ENCODE results near the gene CAMSAP2. TPM values are rescaled to one million over a fixed set of nuclear protein-coding genes. Genes with fewer than 3 reads are reported as not detected.

CAMSAP2 gene
- polyA plus RNA-seq, 1 of the 3 experiments (the other 2 are of a cell fraction): 5.5 TPM

DNA sequence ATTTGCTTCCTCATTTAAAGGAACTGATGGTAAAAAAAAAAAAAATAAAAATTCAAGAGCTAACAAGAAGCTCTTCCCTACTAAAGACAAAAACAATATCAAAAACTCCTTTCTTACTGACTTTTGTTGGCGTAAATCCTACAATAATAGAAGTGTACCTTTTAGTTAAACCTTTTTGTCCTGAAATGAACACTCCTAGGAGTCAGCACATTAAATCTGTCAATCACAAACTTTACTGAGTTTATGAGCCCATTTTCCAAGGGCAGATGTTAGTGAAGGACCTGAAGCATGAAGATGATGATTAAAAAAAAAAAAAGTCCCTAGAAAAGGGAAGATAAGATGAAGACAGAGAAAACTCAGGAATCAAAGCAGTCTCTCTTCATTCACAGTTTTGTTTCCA is 46.4 kb upstream of the CAMSAP2 start:
- H2AFZ ChIP-seq (ENCODE audit: low read depth): no peak overlapping the region
- no peaks in the 10 kb centered on the region for H3K27me3 ChIP-seq (ENCODE audit: insufficient read depth)
- no peak overlapping the region for H3K27ac ChIP-seq (ENCODE audit: low read depth in 2 of 2, low read length in 1 of 2)
- H3K9me3 ChIP-seq: no peaks in the 10 kb centered on the region
- H3K36me3 ChIP-seq (replicated peaks in 1 of 2; ENCODE audit: control insufficient read depth in 1 of 2, insufficient read depth in 2 of 2, low read length in 1 of 2): no peaks in the 10 kb centered on the region
- ChIA-PET POLR2A (no interaction called here), CTCF (interaction anchor here (1.5 kb wide), 1 partner anchor 15 kb away, joined by 4 read pairs; no protein-coding TSS in a partner anchor)
- H3F3A ChIP-seq (replicated peaks; ENCODE audit: insufficient read depth): no peaks in the 10 kb centered on the region
- WGBS (ENCODE audit: low lambda C conversion rate): 97% methylated on average over 1 of the region's 1 CpG
- H3K9ac ChIP-seq: no peak overlapping the region
- TF ChIP-seq TEAD4 (IDR thresholded peaks at IDR 0.05; ENCODE audit: borderline replicate concordance, insufficient read depth) (no peak), EZH2phosphoT487 (IDR thresholded peaks at IDR 0.05; ENCODE audit: borderline replicate concordance, low read depth) (no peak), TCF12 (IDR thresholded peaks at IDR 0.05) (no peak), SIN3A (IDR thresholded peaks at IDR 0.05; ENCODE audit: borderline replicate concordance, low read depth, low read length) (no peak), RXRA (IDR thresholded peaks at IDR 0.05; ENCODE audit: borderline replicate concordance, low read depth) (no peak), GABPA (IDR thresholded peaks at IDR 0.05; ENCODE audit: low read depth) (no peak), ELF1 (IDR thresholded peaks at IDR 0.05) (no peak), POLR2AphosphoS5 (IDR thresholded peaks at IDR 0.05; ENCODE audit: low read depth, low read length) (no peak), NRF1 (IDR thresholded peaks at IDR 0.05; ENCODE audit: low read depth, low read length) (no peak), FOXJ3 (CRISPR knock-in tag; IDR thresholded peaks at IDR 0.05) (no peak), CHD2 (IDR thresholded peaks at IDR 0.05; ENCODE audit: low read length, partially characterized antibody) (no peak)
- TF ChIP-seq, protein P1, sequence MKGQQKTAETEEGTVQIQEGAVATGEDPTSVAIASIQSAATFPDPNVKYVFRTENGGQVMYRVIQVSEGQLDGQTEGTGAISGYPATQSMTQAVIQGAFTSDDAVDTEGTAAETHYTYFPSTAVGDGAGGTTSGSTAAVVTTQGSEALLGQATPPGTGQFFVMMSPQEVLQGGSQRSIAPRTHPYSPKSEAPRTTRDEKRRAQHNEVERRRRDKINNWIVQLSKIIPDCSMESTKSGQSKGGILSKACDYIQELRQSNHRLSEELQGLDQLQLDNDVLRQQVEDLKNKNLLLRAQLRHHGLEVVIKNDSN (IDR thresholded peaks at IDR 0.05; ENCODE audit: borderline replicate concordance, low read depth): no peak
- TF ChIP-seq, protein P2, sequence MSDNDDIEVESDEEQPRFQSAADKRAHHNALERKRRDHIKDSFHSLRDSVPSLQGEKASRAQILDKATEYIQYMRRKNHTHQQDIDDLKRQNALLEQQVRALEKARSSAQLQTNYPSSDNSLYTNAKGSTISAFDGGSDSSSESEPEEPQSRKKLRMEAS (IDR thresholded peaks at IDR 0.05; ENCODE audit: low read depth): no peak
- TF ChIP-seq, protein P3, sequence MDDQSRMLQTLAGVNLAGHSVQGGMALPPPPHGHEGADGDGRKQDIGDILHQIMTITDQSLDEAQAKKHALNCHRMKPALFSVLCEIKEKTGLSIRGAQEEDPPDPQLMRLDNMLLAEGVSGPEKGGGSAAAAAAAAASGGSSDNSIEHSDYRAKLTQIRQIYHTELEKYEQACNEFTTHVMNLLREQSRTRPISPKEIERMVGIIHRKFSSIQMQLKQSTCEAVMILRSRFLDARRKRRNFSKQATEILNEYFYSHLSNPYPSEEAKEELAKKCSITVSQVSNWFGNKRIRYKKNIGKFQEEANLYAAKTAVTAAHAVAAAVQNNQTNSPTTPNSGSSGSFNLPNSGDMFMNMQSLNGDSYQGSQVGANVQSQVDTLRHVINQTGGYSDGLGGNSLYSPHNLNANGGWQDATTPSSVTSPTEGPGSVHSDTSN (IDR thresholded peaks at IDR 0.05): no peak
- TF ChIP-seq, protein P4, sequence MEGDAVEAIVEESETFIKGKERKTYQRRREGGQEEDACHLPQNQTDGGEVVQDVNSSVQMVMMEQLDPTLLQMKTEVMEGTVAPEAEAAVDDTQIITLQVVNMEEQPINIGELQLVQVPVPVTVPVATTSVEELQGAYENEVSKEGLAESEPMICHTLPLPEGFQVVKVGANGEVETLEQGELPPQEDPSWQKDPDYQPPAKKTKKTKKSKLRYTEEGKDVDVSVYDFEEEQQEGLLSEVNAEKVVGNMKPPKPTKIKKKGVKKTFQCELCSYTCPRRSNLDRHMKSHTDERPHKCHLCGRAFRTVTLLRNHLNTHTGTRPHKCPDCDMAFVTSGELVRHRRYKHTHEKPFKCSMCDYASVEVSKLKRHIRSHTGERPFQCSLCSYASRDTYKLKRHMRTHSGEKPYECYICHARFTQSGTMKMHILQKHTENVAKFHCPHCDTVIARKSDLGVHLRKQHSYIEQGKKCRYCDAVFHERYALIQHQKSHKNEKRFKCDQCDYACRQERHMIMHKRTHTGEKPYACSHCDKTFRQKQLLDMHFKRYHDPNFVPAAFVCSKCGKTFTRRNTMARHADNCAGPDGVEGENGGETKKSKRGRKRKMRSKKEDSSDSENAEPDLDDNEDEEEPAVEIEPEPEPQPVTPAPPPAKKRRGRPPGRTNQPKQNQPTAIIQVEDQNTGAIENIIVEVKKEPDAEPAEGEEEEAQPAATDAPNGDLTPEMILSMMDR (IDR thresholded peaks at IDR 0.05): no peak
- no peaks in the 10 kb centered on the region for H4K20me1 ChIP-seq (ENCODE audit: insufficient read depth)
- H3K79me2 ChIP-seq (ENCODE audit: insufficient read depth): no peaks in the 10 kb centered on the region
- no peaks in the 10 kb centered on the region; a peak in 1 of 4 replicates for H3K4me1 ChIP-seq (ENCODE audit: control insufficient read depth in 1 of 2, insufficient read depth in 2 of 2, low read depth in 1 of 2, low read length in 1 of 2)
- DNase-seq: no peak
- no peak overlapping the region for H3K4me2 ChIP-seq
- no peaks in the 10 kb centered on the region for H3K9me2 ChIP-seq
- H3K4me3 ChIP-seq (ENCODE audit: low read depth in 2 of 2, low read length in 1 of 2): no peak overlapping the region

DNA sequence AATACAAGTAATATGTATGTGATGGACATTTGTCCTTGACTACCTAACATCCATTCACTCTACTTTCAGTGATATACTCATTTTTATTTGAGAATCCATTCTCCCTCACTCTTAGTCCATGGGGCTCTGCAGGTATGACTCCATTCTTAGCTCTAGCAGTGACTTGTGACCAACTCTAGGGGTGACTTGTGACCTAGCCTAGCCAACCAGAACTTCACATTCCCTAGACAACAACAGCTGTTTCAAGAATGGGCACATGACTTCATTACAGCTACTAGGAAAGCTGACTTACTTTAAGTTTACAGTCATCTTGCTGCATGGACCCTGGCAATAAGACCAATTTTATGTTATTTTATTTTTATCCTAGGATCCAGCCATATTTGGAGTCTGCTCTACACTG is 45.4 kb upstream of the CAMSAP2 start:
- no peaks in the 10 kb centered on the region for H3F3A ChIP-seq (replicated peaks; ENCODE audit: insufficient read depth)
- CTCF ChIA-PET: interaction anchor here (1.0 to 1.5 kb wide), 2 partner anchors 17 to 144 kb away, joined by 3 to 4 read pairs; no protein-coding TSS in a partner anchor
- no peak overlapping the region for H3K27ac ChIP-seq (ENCODE audit: low read depth in 2 of 2, low read length in 1 of 2)
- no peaks in the 10 kb centered on the region for H3K9me3 ChIP-seq
- no peaks in the 10 kb centered on the region for H3K27me3 ChIP-seq (ENCODE audit: insufficient read depth)
- POLR2A ChIA-PET: no interaction called here
- no peaks in the 10 kb centered on the region for H3K79me2 ChIP-seq (ENCODE audit: insufficient read depth)
- H2AFZ ChIP-seq (ENCODE audit: low read depth): no peak overlapping the region
- H3K9ac ChIP-seq: no peak overlapping the region
- DNase-seq: no peak
- H3K9me2 ChIP-seq: no peaks in the 10 kb centered on the region
- H3K4me1 ChIP-seq (ENCODE audit: control insufficient read depth in 1 of 2, insufficient read depth in 2 of 2, low read depth in 1 of 2, low read length in 1 of 2): no peaks in the 10 kb centered on the region; a peak in 1 of 4 replicates
- no peak overlapping the region for H3K4me2 ChIP-seq
- H3K4me3 ChIP-seq (ENCODE audit: low read depth in 2 of 2, low read length in 1 of 2): no peak overlapping the region
- TF ChIP-seq FOXJ3 (CRISPR knock-in tag; IDR thresholded peaks at IDR 0.05) (no peak), MXI1 (IDR thresholded peaks at IDR 0.05; ENCODE audit: low read depth, low read length) (no peak), TAF1 (IDR thresholded peaks at IDR 0.05; ENCODE audit: borderline replicate concordance, low read depth, low read length) (no peak), RCOR1 (IDR thresholded peaks at IDR 0.05; ENCODE audit: low read length) (no peak), RFX5 (IDR thresholded peaks at IDR 0.05; ENCODE audit: low read length) (no peak), RAD21 (IDR thresholded peaks at IDR 0.05; ENCODE audit: low read length) (no peak)
- H3K36me3 ChIP-seq (replicated peaks in 1 of 2; ENCODE audit: control insufficient read depth in 1 of 2, insufficient read depth in 2 of 2, low read length in 1 of 2): no peaks in the 10 kb centered on the region
- H4K20me1 ChIP-seq (ENCODE audit: insufficient read depth): no peaks in the 10 kb centered on the region
